Measurements from ENCODE around the gene HEATR5B. TPM values are rescaled to one million over a fixed set of nuclear protein-coding genes. Genes with fewer than 3 reads are reported as not detected.

Gene HEATR5B
- total RNA-seq, 2 experiments from 2014 or later: 15.2 to 18.2 TPM

DNA sequence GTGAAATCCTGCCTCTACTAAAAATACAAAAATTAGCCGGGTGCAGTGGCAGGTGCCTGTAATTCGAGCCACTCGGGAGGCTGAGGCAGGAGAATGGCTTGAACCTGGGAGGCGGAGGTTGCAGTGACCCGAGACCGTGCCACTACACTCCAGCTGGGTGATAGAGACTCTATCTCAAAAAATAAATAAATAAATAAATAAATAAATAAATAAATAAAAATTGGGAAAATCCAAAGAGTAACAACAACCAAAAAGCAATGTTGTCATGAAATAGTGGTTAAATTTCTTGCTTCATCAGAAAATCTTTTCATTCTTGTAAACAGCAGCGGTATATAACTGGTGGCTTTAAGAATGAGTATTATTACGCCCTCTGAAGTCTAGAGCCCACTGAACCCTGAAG, 54.4 kb downstream of the HEATR5B start:
- Mint-ChIP-seq H3K9me3 (no peaks in the 10 kb centered on the region), H3K36me3 (ENCODE audit: low read depth) (peaks cover 9% of the 10 kb centered on the region), H3K27ac (no peak overlapping the region), H3K27me3 (no peaks in the 10 kb centered on the region), H3K4me1 (ENCODE audit: low read depth) (no peaks in the 10 kb centered on the region), H3K4me3 (no peak overlapping the region)
- intact Hi-C loops (cut with micrococcal nuclease): no loop called here
- DNase-seq: no peak
- CTCF ChIA-PET: no interaction called here
- POLR2A ChIA-PET: no interaction called here
- TF ChIP-seq, protein P1, sequence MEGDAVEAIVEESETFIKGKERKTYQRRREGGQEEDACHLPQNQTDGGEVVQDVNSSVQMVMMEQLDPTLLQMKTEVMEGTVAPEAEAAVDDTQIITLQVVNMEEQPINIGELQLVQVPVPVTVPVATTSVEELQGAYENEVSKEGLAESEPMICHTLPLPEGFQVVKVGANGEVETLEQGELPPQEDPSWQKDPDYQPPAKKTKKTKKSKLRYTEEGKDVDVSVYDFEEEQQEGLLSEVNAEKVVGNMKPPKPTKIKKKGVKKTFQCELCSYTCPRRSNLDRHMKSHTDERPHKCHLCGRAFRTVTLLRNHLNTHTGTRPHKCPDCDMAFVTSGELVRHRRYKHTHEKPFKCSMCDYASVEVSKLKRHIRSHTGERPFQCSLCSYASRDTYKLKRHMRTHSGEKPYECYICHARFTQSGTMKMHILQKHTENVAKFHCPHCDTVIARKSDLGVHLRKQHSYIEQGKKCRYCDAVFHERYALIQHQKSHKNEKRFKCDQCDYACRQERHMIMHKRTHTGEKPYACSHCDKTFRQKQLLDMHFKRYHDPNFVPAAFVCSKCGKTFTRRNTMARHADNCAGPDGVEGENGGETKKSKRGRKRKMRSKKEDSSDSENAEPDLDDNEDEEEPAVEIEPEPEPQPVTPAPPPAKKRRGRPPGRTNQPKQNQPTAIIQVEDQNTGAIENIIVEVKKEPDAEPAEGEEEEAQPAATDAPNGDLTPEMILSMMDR (IDR thresholded peaks at IDR 0.05): no peak
- ATAC-seq: no peak

DNA sequence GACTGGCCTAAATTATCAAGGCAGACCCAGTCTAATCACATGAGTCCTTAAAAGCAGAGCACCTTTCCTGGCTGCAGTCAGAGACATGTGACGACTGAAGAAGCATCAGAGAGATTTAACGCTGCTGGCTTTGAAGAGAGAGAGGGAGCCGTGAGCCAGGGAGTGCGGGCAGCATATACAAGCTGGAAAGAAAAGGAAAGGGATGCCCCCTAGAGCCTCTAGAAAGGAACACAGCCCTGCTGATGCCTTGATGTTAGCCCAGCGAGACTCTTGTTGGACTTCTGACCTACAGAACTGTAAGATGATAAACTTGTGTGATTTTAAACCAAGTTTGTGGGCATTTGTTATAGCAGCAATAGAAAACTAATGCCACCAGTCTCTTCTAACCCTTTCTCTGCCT, 58.1 kb downstream of the HEATR5B start:
- H3K9me3 Mint-ChIP-seq: no peaks in the 10 kb centered on the region
- no peak overlapping the region for H3K27ac Mint-ChIP-seq
- no peaks in the 10 kb centered on the region for H3K4me1 Mint-ChIP-seq (ENCODE audit: low read depth)
- TF ChIP-seq, protein P1 (IDR thresholded peaks at IDR 0.05): no peak
- H3K27me3 Mint-ChIP-seq: no peaks in the 10 kb centered on the region
- H3K36me3 Mint-ChIP-seq (ENCODE audit: low read depth): peaks cover 9% of the 10 kb centered on the region
- DNase-seq: peak; percentile 5
- H3K4me3 Mint-ChIP-seq: no peak overlapping the region
- ATAC-seq: peak; percentile 56
- intact Hi-C loops (cut with micrococcal nuclease): no loop called here
- POLR2A ChIA-PET: no interaction called here
- CTCF ChIA-PET: interaction anchor here (1.9 kb wide), 1 partner anchor 245 kb away, joined by 4 read pairs; no protein-coding TSS in a partner anchor

DNA sequence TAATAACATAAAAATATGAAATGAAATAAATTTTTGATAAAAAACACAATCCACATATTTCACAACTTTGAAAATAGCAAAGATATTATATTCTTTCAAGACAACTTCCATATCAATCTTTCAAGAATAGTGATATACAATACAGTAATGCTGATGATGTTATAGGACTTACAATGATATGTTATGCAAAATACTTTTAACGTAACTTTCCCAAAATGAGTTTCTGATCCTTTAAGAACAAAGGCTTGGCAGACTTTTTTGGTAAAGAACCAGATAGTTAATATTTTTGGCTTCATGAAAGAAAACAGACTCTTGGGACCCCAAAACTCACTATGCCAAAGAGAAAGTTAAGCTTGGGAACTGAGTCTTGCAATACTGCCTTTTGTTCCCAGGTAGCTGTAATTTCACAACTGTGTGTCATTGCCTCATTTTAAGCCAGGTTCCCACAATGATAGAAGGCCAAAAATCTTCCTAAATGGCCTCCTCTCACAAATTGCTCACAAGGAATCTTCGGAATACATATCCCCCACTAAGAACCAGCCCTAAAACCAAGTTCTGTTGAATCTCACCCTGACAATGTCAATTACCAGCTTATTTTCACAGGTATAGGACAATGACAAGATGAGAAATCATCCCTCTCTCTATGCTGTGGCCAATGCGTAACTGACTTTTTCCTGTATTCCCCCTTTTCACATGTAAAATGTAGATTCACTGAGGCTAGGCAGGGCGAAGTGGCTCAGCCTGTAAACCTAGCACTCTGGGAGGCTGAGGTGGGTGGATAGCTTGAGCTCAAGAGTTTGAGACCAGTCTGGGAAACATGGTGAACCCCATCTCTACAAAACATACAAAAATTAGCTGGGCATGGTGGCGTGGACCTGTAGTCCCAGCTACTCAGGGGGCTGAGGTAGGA, 63.0 kb downstream of the HEATR5B start:
- H3K36me3 Mint-ChIP-seq (ENCODE audit: low read depth): peaks cover 18% of the 10 kb centered on the region
- DNase-seq (no peak), ATAC-seq (no peak)
- no peaks in the 10 kb centered on the region for H3K27me3 Mint-ChIP-seq
- no peak overlapping the region for H3K27ac Mint-ChIP-seq
- TF ChIP-seq, protein P1 (IDR thresholded peaks at IDR 0.05): no peak
- intact Hi-C loops (cut with micrococcal nuclease): no loop called here
- ChIA-PET POLR2A (no interaction called here), CTCF (no interaction called here)
- no peaks in the 10 kb centered on the region for H3K4me1 Mint-ChIP-seq (ENCODE audit: low read depth)
- no peaks in the 10 kb centered on the region for H3K9me3 Mint-ChIP-seq
- H3K4me3 Mint-ChIP-seq: no peak overlapping the region

DNA sequence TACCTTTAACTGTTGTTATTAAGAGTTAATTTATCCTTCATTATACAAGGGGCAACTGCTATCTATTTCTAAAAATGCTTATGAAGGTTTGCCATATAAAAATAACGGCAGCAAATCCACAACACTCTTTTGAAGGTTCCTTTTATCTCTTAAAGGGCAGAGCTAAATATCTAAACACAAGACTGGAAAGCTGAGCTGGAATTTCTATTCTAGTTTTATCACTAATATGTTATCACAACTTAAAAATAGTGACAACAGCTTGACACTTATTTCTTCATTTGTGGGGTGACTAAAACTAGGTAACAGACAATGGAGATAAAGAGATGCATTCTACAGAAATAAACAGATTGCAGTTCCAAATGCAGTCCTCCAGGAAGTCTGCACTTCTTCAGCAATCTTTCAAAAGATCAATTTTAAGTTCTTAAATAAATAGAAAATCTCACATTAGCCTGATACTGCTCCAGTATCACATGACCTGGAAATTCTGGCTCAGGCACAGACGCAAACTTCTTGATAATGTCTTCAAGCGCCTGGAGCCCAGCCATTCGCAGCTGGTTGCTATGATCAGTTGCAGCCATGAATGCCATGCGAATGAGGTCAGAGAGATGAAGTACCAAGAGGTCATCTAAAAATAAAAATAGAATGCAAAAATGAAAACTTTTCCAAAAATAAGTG, 63.8 kb downstream of the HEATR5B start:
- no peaks in the 10 kb centered on the region for H3K9me3 Mint-ChIP-seq
- peaks cover 18% of the 10 kb centered on the region for H3K36me3 Mint-ChIP-seq (ENCODE audit: low read depth)
- ChIA-PET CTCF (no interaction called here), POLR2A (no interaction called here)
- TF ChIP-seq, protein P1 (IDR thresholded peaks at IDR 0.05): no peak
- no peaks in the 10 kb centered on the region for H3K4me1 Mint-ChIP-seq (ENCODE audit: low read depth)
- H3K27me3 Mint-ChIP-seq: no peaks in the 10 kb centered on the region
- no peak for ATAC-seq
- no peak for DNase-seq
- no peak overlapping the region for H3K4me3 Mint-ChIP-seq
- intact Hi-C loops (cut with micrococcal nuclease): no loop called here
- no peak overlapping the region for H3K27ac Mint-ChIP-seq

DNA sequence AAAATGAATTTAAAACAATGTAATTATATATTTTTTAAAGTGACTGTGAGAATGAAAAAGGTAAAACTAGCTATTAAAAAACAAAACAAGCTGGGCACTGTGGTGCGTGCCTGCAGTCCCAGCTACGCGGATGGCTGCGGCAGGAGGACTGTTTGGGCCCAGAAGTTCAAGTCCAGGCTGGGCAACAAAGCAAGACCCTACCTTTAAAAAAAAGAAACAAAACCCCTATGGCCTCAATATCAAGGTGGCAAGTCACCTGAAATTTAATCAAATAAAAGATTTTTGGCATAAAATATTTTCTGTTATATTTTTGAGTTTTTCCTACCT, 70.9 kb downstream of the HEATR5B start:
- ATAC-seq (no peak), DNase-seq (no peak)
- TF ChIP-seq, protein P1 (IDR thresholded peaks at IDR 0.05): no peak
- no peak overlapping the region for H3K4me3 Mint-ChIP-seq
- ChIA-PET CTCF (interaction anchor here (0.7 to 1.2 kb wide), 2 partner anchors 9 to 233 kb away, joined by 3 read pairs; no protein-coding TSS in a partner anchor), POLR2A (no interaction called here)
- no peak overlapping the region for H3K27ac Mint-ChIP-seq
- H3K36me3 Mint-ChIP-seq (ENCODE audit: low read depth): peaks cover 13% of the 10 kb centered on the region
- H3K4me1 Mint-ChIP-seq (ENCODE audit: low read depth): peaks cover 9% of the 10 kb centered on the region
- H3K27me3 Mint-ChIP-seq: no peaks in the 10 kb centered on the region
- intact Hi-C loops (cut with micrococcal nuclease): no loop called here
- H3K9me3 Mint-ChIP-seq: no peaks in the 10 kb centered on the region

All from activated CD8-positive, alpha-beta T cell treated with anti-CD3 and anti-CD28 coated beads for 36 hours (primary cell).